ENCODE measurements around the gene MACROH2A1. TPM values are rescaled to one million over a fixed set of nuclear protein-coding genes. Genes with fewer than 3 reads are reported as not detected.
"Not testable (repeated sequence)": the region's sequence is repeated elsewhere in the genome, so short reads cannot be mapped to it uniquely, and the experiment has no call there.

Gene MACROH2A1
- total and polyA plus RNA-seq, 4 experiments from 2014 or later = 100 to 181 (median 108) TPM

DNA sequence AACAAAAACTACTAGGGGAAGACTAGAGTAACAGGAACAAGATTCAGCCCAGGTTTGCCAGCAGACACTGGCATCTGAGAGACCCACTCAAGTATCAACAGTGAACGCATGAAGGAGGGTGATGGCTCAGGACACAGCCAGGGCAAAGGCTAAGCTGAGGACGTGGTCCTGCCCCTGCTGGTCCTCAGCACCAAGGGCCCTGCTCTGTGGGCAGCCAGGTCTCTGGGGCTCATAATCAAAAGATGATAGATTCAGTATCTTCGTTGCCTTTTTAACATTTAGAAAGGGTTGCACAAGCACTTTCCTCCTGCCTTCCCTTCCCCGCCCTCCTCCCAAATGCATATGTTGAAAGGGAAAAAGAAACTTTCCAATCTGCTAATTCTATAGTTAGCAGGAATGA is 31.5 kb downstream of the MACROH2A1 start:
- Histone ChIP-seq H3K27me3 (ENCODE audit: insufficient read depth, low read length) (no peaks in the 10 kb centered on the region), H3K4me1 (ENCODE audit: insufficient read depth, low read length) (no peaks in the 10 kb centered on the region), H3K4me3 (ENCODE audit: low read length in 2 of 2) (no peak overlapping the region), H3K36me3 (ENCODE audit: insufficient read depth, low read length) (peaks cover 45% of the 10 kb centered on the region), H3K9me3 (ENCODE audit: control insufficient read depth in 1 of 2, low read length in 2 of 2) (no peaks in the 10 kb centered on the region), H3K27ac (ENCODE audit: low read depth, low read length) (no peak overlapping the region)
- no peaks in the 10 kb centered on the region for H3K27me3 Mint-ChIP-seq
- ChIA-PET POLR2A (ENCODE audit: partially characterized antibody) (no interaction called here), CTCF (ENCODE audit: partially characterized antibody) (no interaction called here)
- peaks cover 6 to 10% (median 8%) of the 10 kb centered on the region in 4 donors for H3K4me1 Mint-ChIP-seq
- no peak for DNase-seq
- H3K4me3 Mint-ChIP-seq = no peak overlapping the region
- H3K27ac Mint-ChIP-seq = no peak overlapping the region
- no peaks in the 10 kb centered on the region for H3K9me3 Mint-ChIP-seq
- intact Hi-C loops (cut with micrococcal nuclease) = no loop called here
- H3K36me3 Mint-ChIP-seq = peaks cover 65 to 82% of the 10 kb centered on the region in 2 donors

DNA sequence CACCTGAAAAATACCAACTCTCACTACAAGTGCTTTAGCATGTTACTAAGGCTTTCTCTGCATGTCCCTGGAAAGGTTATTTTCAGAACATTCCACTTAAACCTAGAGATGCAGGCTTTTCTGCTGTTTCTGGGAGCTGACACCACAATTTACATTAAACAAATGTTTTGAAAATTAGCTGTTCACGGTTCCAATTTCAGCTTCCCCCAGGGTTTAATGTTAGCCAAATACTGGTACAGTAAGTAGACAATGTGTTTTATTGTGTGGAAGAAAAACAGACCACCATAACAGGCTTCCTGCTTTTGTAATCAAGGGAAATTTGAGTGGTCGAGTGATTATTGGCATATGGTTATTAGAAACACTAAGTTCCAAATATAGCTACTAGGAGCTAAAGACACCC is 32.0 kb downstream of the MACROH2A1 start:
- Histone ChIP-seq H3K27me3 (ENCODE audit: insufficient read depth, low read length) (no peaks in the 10 kb centered on the region), H3K4me1 (ENCODE audit: insufficient read depth, low read length) (no peaks in the 10 kb centered on the region), H3K9me3 (ENCODE audit: control insufficient read depth in 1 of 2, low read length in 2 of 2) (no peaks in the 10 kb centered on the region), H3K36me3 (ENCODE audit: insufficient read depth, low read length) (peaks cover 45% of the 10 kb centered on the region), H3K27ac (ENCODE audit: low read depth, low read length) (no peak overlapping the region), H3K4me3 (ENCODE audit: low read length in 2 of 2) (no peak overlapping the region)
- CTCF ChIA-PET (ENCODE audit: partially characterized antibody) = no interaction called here
- no peak for DNase-seq
- Mint-ChIP-seq H3K4me1 (peaks cover 4 to 6% (median 5%) of the 10 kb centered on the region in 4 donors), H3K36me3 (peaks cover 63 to 84% of the 10 kb centered on the region in 2 donors), H3K27me3 (no peaks in the 10 kb centered on the region), H3K27ac (no peak overlapping the region), H3K9me3 (no peaks in the 10 kb centered on the region), H3K4me3 (no peak overlapping the region)
- POLR2A ChIA-PET (ENCODE audit: partially characterized antibody) = no interaction called here
- intact Hi-C loops (cut with micrococcal nuclease) = no loop called here

- ChIA-PET CTCF (ENCODE audit: partially characterized antibody) (no interaction called here), POLR2A (ENCODE audit: partially characterized antibody) (interaction anchor here (0.7 kb wide), 1 partner anchor 13 kb away, joined by 3 read pairs; no protein-coding TSS in a partner anchor)
- Mint-ChIP-seq H3K4me3 (no peak overlapping the region), H3K4me1 (peaks cover 5 to 8% (median 7%) of the 10 kb centered on the region in 4 donors), H3K9me3 (no peaks in the 10 kb centered on the region), H3K36me3 (peaks cover 55 to 87% of the 10 kb centered on the region in 2 donors), H3K27ac (peak overlapping the region in 2 of 7 donors; percentile 36 to 71), H3K27me3 (no peaks in the 10 kb centered on the region)
- Histone ChIP-seq H3K36me3 (ENCODE audit: insufficient read depth, low read length) (peaks cover 40% of the 10 kb centered on the region), H3K27ac (ENCODE audit: low read depth, low read length) (no peak overlapping the region), H3K4me3 (ENCODE audit: low read length in 2 of 2) (no peak overlapping the region), H3K27me3 (ENCODE audit: insufficient read depth, low read length) (no peaks in the 10 kb centered on the region), H3K9me3 (ENCODE audit: control insufficient read depth in 1 of 2, low read length in 2 of 2) (no peaks in the 10 kb centered on the region), H3K4me1 (ENCODE audit: insufficient read depth, low read length) (no peaks in the 10 kb centered on the region)
- intact Hi-C loops (cut with micrococcal nuclease) = no loop called here
- no peak for DNase-seq
These were observed 33.8 kb downstream of the MACROH2A1 start for GRCh38 chr5:135365281-135365680.

DNA sequence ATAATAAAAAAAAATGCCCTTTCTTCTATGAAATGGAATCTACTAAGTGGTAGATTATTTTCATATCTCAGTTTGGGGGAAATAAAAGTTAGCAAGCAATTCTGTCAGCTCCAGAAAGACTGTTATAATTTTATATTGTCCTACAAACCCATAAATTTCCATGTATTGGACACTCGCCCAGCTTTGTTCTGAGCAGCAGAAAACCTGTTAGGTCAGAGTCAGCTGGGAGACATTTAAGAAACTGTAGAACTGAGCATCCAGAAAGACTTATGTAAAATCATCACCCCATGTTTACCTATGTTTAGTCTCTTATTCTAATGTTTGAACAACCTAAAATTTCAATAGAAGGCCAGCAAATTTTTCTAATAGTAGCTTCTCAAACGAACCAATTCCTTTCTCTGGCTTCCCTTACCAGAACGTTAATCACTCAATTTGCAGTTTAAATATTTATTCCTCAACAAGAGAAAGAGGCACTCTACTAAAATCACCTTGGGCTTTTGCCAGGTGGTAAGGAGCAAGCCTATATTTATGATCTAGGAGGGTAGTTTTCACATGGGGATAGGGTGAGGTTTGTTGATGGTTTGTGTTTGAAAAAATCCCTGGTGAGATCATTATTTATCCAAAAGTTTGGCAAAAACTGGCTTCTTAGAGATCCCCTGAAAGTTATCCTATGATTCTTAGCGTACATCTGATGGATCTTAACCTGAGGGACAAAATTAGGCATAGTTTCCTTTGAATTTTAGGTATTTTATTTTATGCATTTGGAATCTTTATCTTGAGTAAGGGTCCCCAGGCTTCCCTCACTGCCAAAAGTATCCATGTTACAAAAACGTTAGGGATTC is 34.4 kb downstream of the MACROH2A1 start:
- H3K36me3 Mint-ChIP-seq = peaks cover 50 to 88% of the 10 kb centered on the region in 2 donors
- no peaks in the 10 kb centered on the region for H3K27me3 Mint-ChIP-seq
- H3K4me1 Mint-ChIP-seq = peaks cover 5 to 8% (median 7%) of the 10 kb centered on the region in 4 donors
- no peaks in the 10 kb centered on the region for H3K9me3 Mint-ChIP-seq
- ChIA-PET POLR2A (ENCODE audit: partially characterized antibody) (interaction anchor here (0.7 kb wide), 1 partner anchor 14 kb away, joined by 3 read pairs; no protein-coding TSS in a partner anchor), CTCF (ENCODE audit: partially characterized antibody) (no interaction called here)
- H3K36me3 ChIP-seq (ENCODE audit: insufficient read depth, low read length) = peaks cover 38% of the 10 kb centered on the region
- H3K27ac Mint-ChIP-seq = no peak overlapping the region
- no peaks in the 10 kb centered on the region for H3K9me3 ChIP-seq (ENCODE audit: control insufficient read depth in 1 of 2, low read length in 2 of 2)
- H3K27ac ChIP-seq (ENCODE audit: low read depth, low read length) = no peak overlapping the region
- no peak overlapping the region for H3K4me3 ChIP-seq (ENCODE audit: low read length in 2 of 2)
- no peaks in the 10 kb centered on the region for H3K27me3 ChIP-seq (ENCODE audit: insufficient read depth, low read length)
- no peaks in the 10 kb centered on the region for H3K4me1 ChIP-seq (ENCODE audit: insufficient read depth, low read length)
- H3K4me3 Mint-ChIP-seq = no peak overlapping the region
- intact Hi-C loops (cut with micrococcal nuclease) = no loop called here
- DNase-seq = no peak

DNA sequence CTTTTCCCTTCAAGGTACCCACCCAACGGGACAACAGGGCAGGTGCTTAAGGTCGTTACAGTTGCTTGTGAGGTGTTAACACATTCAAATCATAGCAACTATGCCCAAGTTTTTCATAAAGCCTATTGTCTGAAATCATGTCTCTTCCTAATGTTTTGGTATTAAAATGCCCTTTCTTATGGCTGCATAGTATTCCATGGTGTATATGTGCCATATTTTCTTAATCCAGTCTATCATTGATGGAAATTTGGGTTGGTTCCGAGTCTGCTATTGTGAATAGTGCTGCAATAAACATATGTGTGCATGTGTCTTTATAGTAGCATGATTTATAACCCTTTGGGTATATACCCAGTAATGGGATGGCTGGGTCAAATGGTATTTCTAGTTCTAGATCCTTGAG is 35.7 kb downstream of the MACROH2A1 start:
- H3K27me3 Mint-ChIP-seq; H3K4me1 ChIP-seq (ENCODE audit: insufficient read depth, low read length); intact Hi-C loops (cut with micrococcal nuclease); CTCF ChIA-PET (ENCODE audit: partially characterized antibody); H3K4me3 ChIP-seq (ENCODE audit: low read length in 2 of 2); H3K4me3 Mint-ChIP-seq; H3K4me1 Mint-ChIP-seq; H3K27ac ChIP-seq (ENCODE audit: low read depth, low read length); H3K9me3 Mint-ChIP-seq; DNase-seq; H3K27me3 ChIP-seq (ENCODE audit: insufficient read depth, low read length); H3K9me3 ChIP-seq (ENCODE audit: control insufficient read depth in 1 of 2, low read length in 2 of 2); H3K27ac Mint-ChIP-seq; POLR2A ChIA-PET (ENCODE audit: partially characterized antibody): not testable (repeated sequence)
- peaks cover 51 to 83% of the 10 kb centered on the region in 2 donors for H3K36me3 Mint-ChIP-seq
- peaks cover 38% of the 10 kb centered on the region for H3K36me3 ChIP-seq (ENCODE audit: insufficient read depth, low read length)

GRCh38 chr5:135362102-135362501 is 36.9 kb downstream of the MACROH2A1 start:
- Mint-ChIP-seq H3K4me1 (peaks cover 5 to 8% (median 7%) of the 10 kb centered on the region in 4 donors), H3K4me3 (no peak overlapping the region), H3K27ac (no peak overlapping the region), H3K36me3 (peaks cover 40 to 83% of the 10 kb centered on the region in 2 donors), H3K27me3 (no peaks in the 10 kb centered on the region), H3K9me3 (no peaks in the 10 kb centered on the region)
- ChIA-PET POLR2A (ENCODE audit: partially characterized antibody) (no interaction called here), CTCF (ENCODE audit: partially characterized antibody) (no interaction called here)
- H3K27me3 ChIP-seq (ENCODE audit: insufficient read depth, low read length) = no peaks in the 10 kb centered on the region
- H3K9me3 ChIP-seq (ENCODE audit: control insufficient read depth in 1 of 2, low read length in 2 of 2) = no peaks in the 10 kb centered on the region
- intact Hi-C loops (cut with micrococcal nuclease) = no loop called here
- no peak overlapping the region for H3K27ac ChIP-seq (ENCODE audit: low read depth, low read length)
- DNase-seq = no peak
- no peaks in the 10 kb centered on the region for H3K4me1 ChIP-seq (ENCODE audit: insufficient read depth, low read length)
- peaks cover 33% of the 10 kb centered on the region for H3K36me3 ChIP-seq (ENCODE audit: insufficient read depth, low read length)
- H3K4me3 ChIP-seq (ENCODE audit: low read length in 2 of 2) = no peak overlapping the region

GRCh38 chr5:135360278-135361274 is 38.5 kb downstream of the MACROH2A1 start:
- Histone ChIP-seq H3K4me3 (ENCODE audit: low read length in 2 of 2) (no peak overlapping the region), H3K36me3 (ENCODE audit: insufficient read depth, low read length) (peaks cover 26% of the 10 kb centered on the region), H3K4me1 (ENCODE audit: insufficient read depth, low read length) (no peaks in the 10 kb centered on the region), H3K27me3 (ENCODE audit: insufficient read depth, low read length) (no peaks in the 10 kb centered on the region), H3K9me3 (ENCODE audit: control insufficient read depth in 1 of 2, low read length in 2 of 2) (no peaks in the 10 kb centered on the region), H3K27ac (ENCODE audit: low read depth, low read length) (no peak overlapping the region)
- Mint-ChIP-seq H3K27ac (peak overlapping the region in 1 of 7 donors; percentile 30), H3K4me1 (peaks cover 5 to 8% (median 6%) of the 10 kb centered on the region in 4 donors), H3K9me3 (no peaks in the 10 kb centered on the region), H3K27me3 (no peaks in the 10 kb centered on the region), H3K36me3 (peaks cover 43 to 81% of the 10 kb centered on the region in 2 donors), H3K4me3 (no peak overlapping the region)
- intact Hi-C loops (cut with micrococcal nuclease) = no loop called here
- POLR2A ChIA-PET (ENCODE audit: partially characterized antibody) = no interaction called here
- CTCF ChIA-PET (ENCODE audit: partially characterized antibody) = interaction anchor here (1.4 kb wide), 1 partner anchor 10 kb away, joined by 3 read pairs; no protein-coding TSS in a partner anchor
- no peak for DNase-seq

All from CD4-positive, alpha-beta memory T cell (primary cell).